ENCODE measurements around the gene FBXO9.

Gene FBXO9

DNA sequence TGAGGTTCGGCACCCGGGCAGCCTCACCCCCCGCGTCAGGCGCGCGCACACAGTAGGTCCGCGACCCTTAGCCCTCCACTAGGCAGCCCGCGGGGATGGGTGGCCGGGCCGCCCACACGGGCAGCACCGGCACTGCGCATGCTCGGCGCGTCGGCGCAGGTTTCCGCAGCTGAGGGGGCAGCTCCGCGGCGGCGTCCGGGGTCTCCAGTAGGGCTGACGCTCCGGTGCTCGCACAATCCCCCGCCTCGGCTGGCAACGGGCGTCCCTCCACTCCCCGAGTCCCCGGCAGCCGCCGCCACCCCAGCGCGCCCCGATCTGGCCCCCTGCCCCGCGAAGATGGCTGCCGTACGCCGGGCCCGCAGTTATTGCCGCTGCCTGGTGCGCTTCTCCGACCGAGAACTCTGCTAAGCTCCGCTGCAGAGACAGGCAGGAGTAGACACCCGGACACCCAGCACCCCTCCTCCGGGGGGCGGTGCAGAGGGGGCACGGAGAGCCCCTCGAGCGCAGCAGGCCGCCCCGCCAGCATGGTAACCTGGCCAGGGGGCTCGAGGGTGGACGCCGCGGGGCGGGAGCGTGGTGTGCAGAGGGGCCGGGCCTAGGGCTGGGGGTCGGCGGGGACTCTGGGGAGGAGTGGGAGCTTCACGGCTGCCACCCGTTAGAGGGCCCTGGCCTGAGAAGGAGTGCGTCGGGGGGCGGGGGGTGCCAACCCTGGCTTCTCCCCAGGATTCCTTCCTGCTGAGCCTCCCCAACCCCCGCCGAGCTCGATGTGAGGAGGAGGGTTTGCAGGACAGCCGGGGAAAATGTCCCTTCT is at the start of gene FBXO9:
TSS of gene FBXO9 (plus strand) at position 139 of the 811 bp plus-strand sequence. CDS start at position 525, 386 bp downstream.
- peak within 1 kb of the TSS; percentile 99 for H3K4me3 Mint-ChIP-seq
- no peaks in the 10 kb centered on the region for H3K9me3 Mint-ChIP-seq (ENCODE audit: low read depth)
- H3K36me3 Mint-ChIP-seq, result no peaks in the 10 kb centered on the region
- H3K27ac Mint-ChIP-seq, result peak within 1 kb of the TSS; percentile 98
- H3K27me3 Mint-ChIP-seq, result no peaks in the 10 kb centered on the region
- H3K4me1 Mint-ChIP-seq (ENCODE audit: low read depth), result peaks cover 53% of the 10 kb centered on the region

DNA sequence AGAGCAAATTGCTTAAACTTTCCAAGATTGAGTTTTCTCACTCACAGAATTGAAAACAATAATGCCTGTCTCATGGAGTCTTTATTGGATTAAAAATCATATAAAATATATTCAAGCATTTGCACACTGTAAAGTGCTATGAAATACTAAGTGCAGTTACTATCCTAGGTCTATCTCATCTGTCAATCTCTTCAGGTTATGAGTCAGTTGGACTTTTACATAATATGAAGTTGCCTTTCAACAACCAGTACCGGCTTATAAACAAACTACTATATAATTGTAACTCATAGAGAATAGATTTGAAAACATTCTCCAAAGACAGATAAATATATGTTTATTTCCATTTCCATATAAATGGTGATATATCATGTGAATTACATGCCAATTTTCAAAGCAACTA is 49.7 kb upstream of the FBXO9 start:
- Mint-ChIP-seq H3K4me3 (no peak overlapping the region), H3K4me1 (ENCODE audit: low read depth) (peaks cover 6% of the 10 kb centered on the region), H3K9me3 (ENCODE audit: low read depth) (no peaks in the 10 kb centered on the region), H3K27ac (no peak overlapping the region), H3K27me3 (no peaks in the 10 kb centered on the region), H3K36me3 (peaks cover 29% of the 10 kb centered on the region)

DNA sequence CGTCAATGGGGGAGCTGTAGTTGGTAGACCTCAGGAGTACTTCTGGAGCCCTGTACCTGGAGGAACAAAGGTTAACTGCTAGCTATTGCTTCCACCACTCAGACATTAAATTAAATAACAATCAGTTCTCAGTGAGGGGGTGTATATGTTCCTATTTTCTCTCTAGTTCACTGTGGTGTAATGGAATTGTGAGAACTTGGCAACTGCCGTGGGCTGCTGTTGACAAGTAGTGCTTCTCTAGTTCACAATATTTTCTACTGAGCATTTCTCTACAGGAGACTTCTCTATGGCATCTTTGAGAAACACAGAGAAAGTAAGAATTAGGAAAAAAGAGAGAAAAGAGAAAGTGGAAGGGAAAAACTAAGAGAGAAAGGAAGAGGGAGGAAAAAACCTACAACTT is 46.8 kb upstream of the FBXO9 start:
- Mint-ChIP-seq H3K27me3 (no peaks in the 10 kb centered on the region), H3K4me1 (ENCODE audit: low read depth) (peaks cover 13% of the 10 kb centered on the region), H3K9me3 (ENCODE audit: low read depth) (no peaks in the 10 kb centered on the region), H3K36me3 (peaks cover 28% of the 10 kb centered on the region), H3K27ac (no peak overlapping the region), H3K4me3 (no peak overlapping the region)

DNA sequence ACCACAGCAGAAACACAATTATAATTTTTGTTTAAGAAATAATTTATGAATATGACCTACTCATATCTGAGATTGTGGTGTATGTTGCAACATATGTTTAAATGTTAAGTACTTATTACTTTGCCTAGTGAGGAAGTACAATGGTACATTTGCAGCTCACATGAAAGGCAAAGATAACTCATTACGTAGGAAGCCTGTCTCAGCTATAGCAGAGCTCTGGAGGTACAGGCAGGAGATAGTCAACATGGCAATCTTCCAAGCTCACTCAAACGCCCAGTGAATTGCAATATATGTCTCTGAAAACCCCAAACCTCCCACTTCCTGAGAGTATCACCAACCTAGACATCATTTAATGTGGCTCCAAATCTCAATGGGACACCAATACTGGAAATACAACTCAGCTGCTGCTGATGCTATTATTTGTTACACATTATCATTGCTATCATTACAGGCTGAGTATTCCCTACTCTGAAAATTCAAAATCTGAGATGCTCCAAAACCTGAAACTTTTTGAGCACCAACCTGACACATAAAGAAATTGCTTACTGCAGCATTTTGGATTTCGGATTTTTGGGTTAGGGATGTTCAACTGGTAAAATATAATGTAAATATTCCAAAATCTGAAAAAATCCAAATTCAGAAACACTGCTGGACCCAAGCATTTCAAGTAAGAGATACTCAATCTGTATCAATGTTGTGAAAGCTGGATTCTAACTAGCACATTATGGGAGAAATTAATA is 45.0 kb upstream of the FBXO9 start:
- no peak overlapping the region for H3K4me3 Mint-ChIP-seq
- peaks cover 27% of the 10 kb centered on the region for H3K36me3 Mint-ChIP-seq
- no peak overlapping the region for H3K27ac Mint-ChIP-seq

DNA sequence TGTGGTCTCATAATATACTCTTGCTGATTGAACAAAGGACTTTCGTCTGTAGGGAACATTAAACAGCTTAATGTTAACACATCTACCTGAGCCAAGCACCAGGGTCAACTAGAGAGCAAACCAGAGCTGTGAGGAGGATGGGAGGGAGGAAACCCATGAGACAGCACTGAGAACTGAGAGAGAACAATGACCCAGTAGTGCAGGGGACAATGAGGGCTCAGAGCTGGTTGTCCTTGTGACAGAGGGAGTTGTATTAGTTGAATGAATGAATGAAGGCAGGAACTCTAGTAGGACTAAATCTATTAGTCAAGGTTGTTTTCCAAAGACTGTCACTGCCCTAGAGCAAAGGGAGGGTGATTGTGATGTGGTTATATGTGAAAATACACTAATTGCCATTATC is 41.9 kb upstream of the FBXO9 start:
- peaks cover 27% of the 10 kb centered on the region for H3K36me3 Mint-ChIP-seq
- H3K4me1 Mint-ChIP-seq (ENCODE audit: low read depth), result peaks cover 22% of the 10 kb centered on the region
- H3K4me3 Mint-ChIP-seq, result no peak overlapping the region
- no peaks in the 10 kb centered on the region for H3K9me3 Mint-ChIP-seq (ENCODE audit: low read depth)
- no peak overlapping the region for H3K27ac Mint-ChIP-seq
- H3K27me3 Mint-ChIP-seq, result no peaks in the 10 kb centered on the region

More for the DNA sequence above, 45.0 kb upstream of the FBXO9 start:
- Mint-ChIP-seq H3K27me3 (no peaks in the 10 kb centered on the region), H3K9me3 (ENCODE audit: low read depth) (no peaks in the 10 kb centered on the region), H3K4me1 (ENCODE audit: low read depth) (peaks cover 21% of the 10 kb centered on the region)

DNA sequence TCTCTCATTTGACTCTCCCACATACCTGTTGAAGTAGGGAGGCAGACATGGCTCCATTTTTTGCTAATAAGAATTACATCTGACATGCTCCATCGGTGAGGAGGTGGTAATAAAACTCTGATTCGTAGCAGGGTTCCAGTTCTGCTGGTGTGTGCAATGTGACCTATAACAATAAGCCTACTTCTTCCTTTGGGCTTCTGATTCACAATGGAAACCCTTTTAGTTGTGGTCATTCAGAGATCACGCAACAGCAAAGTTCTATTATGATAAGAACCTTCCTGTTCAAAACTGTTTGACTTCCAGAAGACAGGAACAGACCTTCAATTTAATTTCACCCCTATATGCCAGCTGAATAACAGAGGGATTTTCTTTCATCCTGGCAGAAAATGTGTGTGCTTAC is 38.7 kb upstream of the FBXO9 start:
- H3K4me3 Mint-ChIP-seq, result no peak overlapping the region
- peaks cover 32% of the 10 kb centered on the region for H3K36me3 Mint-ChIP-seq
- no peaks in the 10 kb centered on the region for H3K27me3 Mint-ChIP-seq
- H3K27ac Mint-ChIP-seq, result no peak overlapping the region
- peaks cover 9% of the 10 kb centered on the region for H3K4me1 Mint-ChIP-seq (ENCODE audit: low read depth)
- no peaks in the 10 kb centered on the region for H3K9me3 Mint-ChIP-seq (ENCODE audit: low read depth)

DNA sequence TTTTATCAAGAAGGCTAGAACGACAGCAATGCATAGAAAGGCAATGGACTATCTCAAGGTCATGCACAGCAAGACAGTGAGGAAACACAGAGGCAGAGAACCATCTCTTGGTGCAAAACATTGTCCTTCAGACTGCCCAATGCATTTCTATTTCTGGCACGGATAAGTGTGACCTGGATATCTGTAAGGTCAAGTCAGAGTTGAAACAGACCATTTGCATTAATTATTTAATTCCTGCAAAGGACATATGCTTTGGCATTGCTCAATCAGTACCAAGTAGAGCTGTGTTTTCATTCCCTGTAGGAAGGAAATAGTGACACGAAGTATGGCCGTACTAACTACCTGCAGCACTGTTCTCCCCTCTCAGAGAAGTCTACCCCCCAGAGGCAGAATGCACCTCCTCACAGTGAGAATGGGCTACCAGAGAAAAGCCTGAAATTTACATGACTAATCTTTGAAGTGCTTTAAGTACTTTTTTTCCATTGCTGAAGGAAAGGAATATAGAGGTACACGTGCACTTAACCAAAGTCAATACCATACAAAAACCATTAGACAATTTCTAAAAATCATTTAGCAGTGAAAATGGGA is 38.0 kb upstream of the FBXO9 start:
- H3K27ac Mint-ChIP-seq, result no peak overlapping the region
- H3K9me3 Mint-ChIP-seq (ENCODE audit: low read depth), result no peaks in the 10 kb centered on the region
- H3K27me3 Mint-ChIP-seq, result no peaks in the 10 kb centered on the region
- peaks cover 9% of the 10 kb centered on the region for H3K4me1 Mint-ChIP-seq (ENCODE audit: low read depth)
- H3K4me3 Mint-ChIP-seq, result no peak overlapping the region
- H3K36me3 Mint-ChIP-seq, result peaks cover 32% of the 10 kb centered on the region

DNA sequence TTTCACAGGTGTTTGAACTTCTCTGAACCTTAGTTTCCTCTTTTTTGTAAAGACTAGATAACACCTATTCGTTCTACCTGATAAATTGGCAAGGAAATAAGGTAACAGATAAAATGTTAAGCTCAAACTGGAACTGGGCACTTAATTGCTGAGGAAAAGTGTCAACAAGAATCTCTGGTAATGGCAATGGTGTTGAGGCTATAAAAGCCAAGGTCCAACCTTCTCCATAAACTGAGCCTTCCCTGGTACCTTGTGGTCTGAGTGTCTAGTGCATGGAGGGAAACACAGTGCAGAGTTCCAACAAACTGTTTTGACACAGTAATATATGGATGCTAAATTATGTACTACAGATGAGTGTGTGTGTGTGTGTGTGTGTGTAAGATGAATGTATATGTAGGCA is 36.7 kb upstream of the FBXO9 start:
- Mint-ChIP-seq H3K9me3 (ENCODE audit: low read depth) (no peaks in the 10 kb centered on the region), H3K27me3 (no peaks in the 10 kb centered on the region), H3K4me1 (ENCODE audit: low read depth) (peaks cover 9% of the 10 kb centered on the region), H3K36me3 (peaks cover 28% of the 10 kb centered on the region), H3K4me3 (no peak overlapping the region), H3K27ac (no peak overlapping the region)

DNA sequence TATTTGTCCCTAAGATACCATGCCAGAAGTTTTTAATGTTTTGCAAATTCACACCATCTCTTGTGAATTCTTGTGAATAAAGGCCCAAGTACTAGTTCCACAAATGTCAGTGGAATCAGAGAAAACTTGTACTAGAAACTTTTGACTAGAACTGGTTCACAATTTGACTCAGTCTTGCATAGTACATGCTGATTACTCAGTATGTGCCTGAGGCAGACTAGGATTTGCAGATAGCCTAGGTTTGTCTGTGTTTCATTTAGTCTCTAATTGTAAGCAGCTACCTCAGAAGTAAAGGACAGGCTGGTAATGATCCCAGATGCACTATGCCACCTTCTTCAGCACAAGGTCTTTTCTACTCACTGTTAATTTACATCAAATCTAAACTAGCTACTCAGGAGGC is 35.9 kb upstream of the FBXO9 start:
- no peak overlapping the region for H3K27ac Mint-ChIP-seq
- no peaks in the 10 kb centered on the region for H3K9me3 Mint-ChIP-seq (ENCODE audit: low read depth)
- peaks cover 25% of the 10 kb centered on the region for H3K36me3 Mint-ChIP-seq
- H3K4me1 Mint-ChIP-seq (ENCODE audit: low read depth), result peaks cover 6% of the 10 kb centered on the region
- no peaks in the 10 kb centered on the region for H3K27me3 Mint-ChIP-seq
- no peak overlapping the region for H3K4me3 Mint-ChIP-seq

DNA sequence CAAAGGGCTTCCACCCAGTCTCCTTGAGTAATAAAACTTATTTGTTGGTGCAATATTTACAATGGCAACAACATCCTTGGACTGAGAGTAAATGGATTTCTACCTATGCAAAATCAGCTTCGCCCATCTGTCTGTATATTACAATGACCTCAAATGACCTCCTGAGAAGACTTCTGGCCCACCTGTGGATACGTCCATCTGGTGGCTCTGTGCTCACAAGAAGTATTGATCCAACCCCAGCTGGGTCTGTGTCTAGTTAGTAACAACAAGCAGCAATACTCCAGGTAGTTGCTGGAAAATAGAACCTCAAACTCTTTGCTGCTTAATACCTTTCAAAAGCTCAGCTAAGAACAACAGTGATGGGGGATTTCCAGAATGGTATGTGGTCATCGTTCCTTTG is 35.4 kb upstream of the FBXO9 start:
- Mint-ChIP-seq H3K4me1 (ENCODE audit: low read depth) (peaks cover 3% of the 10 kb centered on the region), H3K27ac (no peak overlapping the region), H3K27me3 (no peaks in the 10 kb centered on the region), H3K4me3 (no peak overlapping the region), H3K36me3 (peaks cover 27% of the 10 kb centered on the region), H3K9me3 (ENCODE audit: low read depth) (no peaks in the 10 kb centered on the region)

DNA sequence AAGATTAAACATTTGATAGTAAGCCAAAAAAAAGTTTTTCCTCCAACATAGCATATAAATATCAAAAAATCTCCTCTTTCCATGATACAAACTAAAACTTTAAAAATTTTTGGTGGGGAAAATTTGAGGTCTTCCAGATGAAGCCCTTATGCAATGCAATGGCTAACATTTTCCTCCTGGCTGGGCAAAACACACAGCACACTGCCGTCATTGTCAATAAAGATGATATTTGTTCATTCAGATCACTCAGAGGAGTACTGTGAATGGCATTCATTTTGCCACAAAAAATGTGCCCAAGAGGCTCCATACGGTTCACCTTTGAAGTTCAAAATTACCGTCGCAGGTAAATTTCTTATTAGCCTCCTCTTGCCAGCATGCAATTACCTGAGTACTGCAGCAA is 33.9 kb upstream of the FBXO9 start:
- no peaks in the 10 kb centered on the region for H3K4me1 Mint-ChIP-seq (ENCODE audit: low read depth)
- H3K36me3 Mint-ChIP-seq, result peaks cover 25% of the 10 kb centered on the region
- H3K9me3 Mint-ChIP-seq (ENCODE audit: low read depth), result no peaks in the 10 kb centered on the region
- no peaks in the 10 kb centered on the region for H3K27me3 Mint-ChIP-seq
- no peak overlapping the region for H3K27ac Mint-ChIP-seq
- no peak overlapping the region for H3K4me3 Mint-ChIP-seq

DNA sequence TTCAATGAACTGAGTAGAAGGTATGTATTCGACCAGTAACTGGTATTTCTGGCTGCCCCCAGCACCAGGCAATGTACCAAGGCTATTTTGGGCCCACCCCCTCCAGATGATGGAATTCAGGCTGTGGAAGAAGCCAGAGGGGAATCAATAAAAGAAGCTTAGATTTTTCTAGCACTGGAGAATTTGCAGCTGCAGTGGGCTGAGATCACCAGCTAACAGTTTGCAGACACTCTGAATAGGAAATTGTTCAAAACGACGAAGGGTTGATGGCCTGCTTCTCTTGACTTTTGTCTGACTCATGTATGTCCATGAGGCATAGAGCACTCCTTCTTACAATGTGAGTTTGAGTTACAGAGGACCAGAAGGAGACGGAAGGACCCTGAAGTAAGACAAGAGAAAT is 32.4 kb upstream of the FBXO9 start:
- Mint-ChIP-seq H3K27me3 (no peaks in the 10 kb centered on the region), H3K4me3 (no peak overlapping the region), H3K27ac (no peak overlapping the region), H3K4me1 (ENCODE audit: low read depth) (no peaks in the 10 kb centered on the region), H3K36me3 (peaks cover 22% of the 10 kb centered on the region), H3K9me3 (ENCODE audit: low read depth) (no peaks in the 10 kb centered on the region)

DNA sequence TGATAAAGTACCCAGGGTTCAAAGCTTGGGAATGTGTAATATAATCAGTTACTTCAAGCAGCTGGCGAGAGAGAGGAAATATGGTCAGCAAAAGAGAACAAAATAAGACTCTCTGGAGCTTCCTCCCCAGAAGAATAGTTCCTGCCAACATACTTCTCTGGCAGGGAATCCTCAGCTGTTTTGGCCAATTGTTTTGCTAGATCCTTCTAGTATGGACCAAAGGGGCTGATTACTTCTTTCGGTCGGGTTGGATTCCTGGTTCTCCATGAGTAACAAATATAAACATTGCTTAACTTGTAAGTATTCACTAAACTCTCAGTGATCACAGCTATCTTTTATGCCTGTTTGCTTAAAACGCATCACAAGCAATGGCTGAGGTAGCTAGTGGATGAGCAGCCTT is 31.4 kb upstream of the FBXO9 start:
- no peak overlapping the region for H3K27ac Mint-ChIP-seq
- H3K27me3 Mint-ChIP-seq, result no peaks in the 10 kb centered on the region
- peaks cover 19% of the 10 kb centered on the region for H3K36me3 Mint-ChIP-seq
- no peak overlapping the region for H3K4me3 Mint-ChIP-seq
- no peaks in the 10 kb centered on the region for H3K4me1 Mint-ChIP-seq (ENCODE audit: low read depth)
- no peaks in the 10 kb centered on the region for H3K9me3 Mint-ChIP-seq (ENCODE audit: low read depth)

DNA sequence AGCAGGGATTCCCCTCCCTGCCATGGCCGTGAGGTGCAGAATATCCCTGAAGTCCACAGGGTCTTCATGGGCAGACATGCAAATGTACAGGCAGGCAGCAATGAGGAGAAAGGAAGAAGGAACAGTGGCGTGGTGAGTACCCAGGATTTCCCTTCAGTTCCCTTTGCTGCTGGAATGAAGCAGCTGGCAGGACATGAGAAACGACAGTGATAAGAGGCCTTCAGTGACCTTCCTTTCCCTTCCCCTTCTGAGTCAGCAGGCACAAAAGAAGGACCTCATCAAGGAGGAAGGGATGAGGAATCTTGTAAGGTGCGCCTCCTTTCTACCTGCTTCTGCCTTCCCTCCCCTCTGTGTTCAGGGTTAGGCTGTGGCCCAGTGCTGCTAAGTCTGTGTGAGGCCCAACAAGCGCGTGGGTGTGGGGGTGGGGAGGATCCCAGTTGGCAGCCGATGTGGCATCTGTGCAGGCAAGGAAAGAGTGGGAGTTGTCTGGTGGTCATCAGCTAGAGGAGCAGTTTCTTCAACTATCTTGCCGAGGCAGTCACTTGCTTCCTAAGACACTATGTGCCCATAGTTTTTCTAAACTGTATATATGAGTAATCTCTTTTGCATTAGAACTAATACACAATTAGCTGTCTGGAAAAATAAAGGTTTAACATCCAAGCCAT is 29.5 kb upstream of the FBXO9 start:
- Mint-ChIP-seq H3K27ac (no peak overlapping the region), H3K4me1 (ENCODE audit: low read depth) (peaks cover 2% of the 10 kb centered on the region), H3K27me3 (no peaks in the 10 kb centered on the region), H3K4me3 (no peak overlapping the region), H3K9me3 (ENCODE audit: low read depth) (no peaks in the 10 kb centered on the region), H3K36me3 (peaks cover 21% of the 10 kb centered on the region)

DNA sequence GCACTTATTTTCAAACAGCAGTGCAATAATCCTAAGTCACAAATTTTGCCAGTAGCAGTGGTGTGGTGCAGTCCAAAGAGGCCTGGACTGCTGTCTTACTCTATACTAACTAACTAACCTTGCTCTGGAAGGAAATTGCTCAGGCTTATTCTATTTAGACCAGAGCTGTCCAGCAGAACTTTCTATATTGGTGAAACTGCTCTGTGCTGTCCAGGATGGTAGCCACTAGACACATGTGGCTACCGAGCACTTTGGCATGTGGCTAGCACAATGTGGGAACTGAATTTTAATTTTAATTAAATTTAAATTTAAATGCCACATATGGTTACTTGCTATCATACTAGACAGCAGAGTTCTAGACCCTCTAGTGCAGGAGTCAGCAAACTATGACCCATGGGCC is 27.1 kb upstream of the FBXO9 start:
- no peak overlapping the region for H3K4me3 Mint-ChIP-seq
- H3K4me1 Mint-ChIP-seq (ENCODE audit: low read depth), result peaks cover 2% of the 10 kb centered on the region
- H3K36me3 Mint-ChIP-seq, result peaks cover 26% of the 10 kb centered on the region
- no peak overlapping the region for H3K27ac Mint-ChIP-seq
- H3K9me3 Mint-ChIP-seq (ENCODE audit: low read depth), result no peaks in the 10 kb centered on the region
- H3K27me3 Mint-ChIP-seq, result no peaks in the 10 kb centered on the region
